ENCODE measurements around the gene CLSTN2.

The CLSTN2 gene

GRCh38 chr3:140250945-140251344 lies 316.0 kb downstream of the CLSTN2 start:
- Histone ChIP-seq H3K9ac (ENCODE audit: low read depth, low read length) (no peak overlapping the region), H3K27me3 (ENCODE audit: control insufficient read depth, insufficient read depth, low read length) (no peaks in the 10 kb centered on the region)

DNA sequence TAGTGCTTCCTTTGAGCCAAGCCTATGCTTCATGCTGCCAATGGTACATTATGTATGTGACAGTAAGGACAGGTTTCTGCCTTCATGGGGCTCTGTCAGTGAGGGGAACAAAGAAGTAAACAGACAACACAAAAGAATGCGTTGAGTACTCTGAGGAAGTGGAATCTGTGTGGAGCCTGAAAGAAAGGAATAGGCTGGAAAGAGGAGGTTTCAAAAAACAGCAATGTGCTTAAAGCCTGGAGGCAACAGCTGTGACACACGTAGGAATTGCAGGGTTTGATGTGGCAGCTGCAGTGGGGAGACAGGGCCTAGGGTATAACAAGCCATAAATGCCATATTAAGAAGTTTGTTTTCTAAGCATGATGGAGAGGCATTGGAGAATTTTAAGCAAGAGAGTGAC lies 316.7 kb downstream of the CLSTN2 start:
- Histone ChIP-seq H3K4me3 (ENCODE audit: low read length) (no peak overlapping the region), H3K4me2 (ENCODE audit: low read length) (no peak overlapping the region), H3K27me3 (ENCODE audit: control insufficient read depth, insufficient read depth, low read length) (no peaks in the 10 kb centered on the region), H3K9me3 (replicated peaks; ENCODE audit: low read length) (no peaks in the 10 kb centered on the region), H3K36me3 (ENCODE audit: insufficient read depth, low read length) (no peaks in the 10 kb centered on the region), H3K4me1 (ENCODE audit: control insufficient read depth, insufficient read depth, low read length) (no peaks in the 10 kb centered on the region), H3K9ac (ENCODE audit: low read depth, low read length) (no peak overlapping the region)

More at GRCh38 chr3:140250945-140251344, 316.0 kb downstream of the CLSTN2 start:
- H3K4me3 ChIP-seq (ENCODE audit: low read length), result no peak overlapping the region
- H3K4me1 ChIP-seq (ENCODE audit: control insufficient read depth, insufficient read depth, low read length), result no peaks in the 10 kb centered on the region
- H3K36me3 ChIP-seq (ENCODE audit: insufficient read depth, low read length), result no peaks in the 10 kb centered on the region
- H3K4me2 ChIP-seq (ENCODE audit: low read length), result no peak overlapping the region
- no peaks in the 10 kb centered on the region for H3K9me3 ChIP-seq (replicated peaks; ENCODE audit: low read length)

DNA sequence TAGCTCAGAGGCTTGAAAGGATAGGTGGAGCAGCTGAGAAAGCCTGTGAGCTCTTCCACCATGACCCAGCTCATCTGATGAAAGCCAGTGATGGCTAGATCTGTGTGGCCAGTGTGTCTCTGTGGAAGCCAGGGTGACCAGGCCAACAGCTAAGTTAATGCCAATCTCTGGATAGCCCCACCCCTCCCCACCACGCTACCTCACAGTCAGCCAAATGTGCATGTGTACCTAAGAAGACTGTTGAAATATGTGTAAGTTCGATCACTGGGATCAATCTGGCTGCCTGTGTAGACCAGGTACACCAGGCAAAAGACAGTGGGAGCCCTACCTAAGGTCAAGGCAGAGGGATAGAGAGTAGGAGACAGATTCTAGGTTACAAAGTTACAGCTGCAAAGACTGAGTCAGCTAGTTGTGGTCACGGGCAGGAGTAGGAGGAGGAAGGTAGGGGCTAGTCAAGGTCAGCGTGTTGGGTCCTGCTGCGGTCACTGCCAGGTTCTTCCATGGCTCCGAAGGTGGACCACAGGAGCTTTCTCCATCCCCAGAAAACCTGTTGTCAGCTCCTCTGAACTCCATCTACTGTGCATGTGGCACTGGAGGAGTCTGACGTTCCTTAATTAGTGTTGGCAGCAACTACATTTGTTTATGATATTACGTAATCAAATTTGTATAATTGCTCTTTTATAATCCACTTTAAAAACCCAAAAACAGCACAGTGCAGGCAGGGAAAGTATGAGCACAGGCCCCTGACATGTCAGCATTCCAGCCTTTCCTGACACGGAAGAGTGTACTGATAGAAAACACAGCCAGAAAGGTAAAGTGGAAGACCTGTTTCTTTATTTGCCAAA lies 318.0 kb downstream of the CLSTN2 start:
- Histone ChIP-seq H3K36me3 (ENCODE audit: insufficient read depth, low read length) (no peaks in the 10 kb centered on the region), H3K4me2 (ENCODE audit: low read length) (no peak overlapping the region), H3K9ac (ENCODE audit: low read depth, low read length) (no peak overlapping the region), H3K27me3 (ENCODE audit: control insufficient read depth, insufficient read depth, low read length) (no peaks in the 10 kb centered on the region), H3K9me3 (replicated peaks; ENCODE audit: low read length) (no peaks in the 10 kb centered on the region), H3K4me1 (ENCODE audit: control insufficient read depth, insufficient read depth, low read length) (no peaks in the 10 kb centered on the region), H3K4me3 (ENCODE audit: low read length) (no peak overlapping the region)

DNA sequence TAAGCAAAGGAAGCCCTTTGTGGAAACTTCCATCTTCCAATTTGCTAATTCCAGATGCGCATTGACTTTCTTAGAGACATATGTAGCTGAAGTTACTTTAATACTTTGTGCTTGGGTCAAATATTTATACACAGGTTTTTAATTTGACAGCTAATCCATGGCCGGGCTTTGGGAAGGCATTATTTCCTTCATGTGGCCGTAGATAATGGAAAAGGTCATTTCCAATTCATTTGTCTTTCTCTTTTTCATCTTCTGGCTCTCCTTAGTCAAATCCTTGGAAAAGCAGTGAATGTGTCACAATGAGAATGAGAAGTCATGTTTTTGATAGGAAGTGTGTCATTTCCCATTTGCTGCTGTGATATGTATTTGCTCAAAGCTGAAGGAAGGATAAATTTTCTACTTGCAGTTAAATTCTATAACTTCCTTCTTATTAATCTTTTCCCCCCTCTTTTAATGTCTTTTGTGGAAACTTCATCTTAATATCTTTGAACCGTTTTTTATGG lies 323.3 kb downstream of the CLSTN2 start:
- H3K9ac ChIP-seq (ENCODE audit: low read depth, low read length), result no peak overlapping the region
- H3K27me3 ChIP-seq (ENCODE audit: control insufficient read depth, insufficient read depth, low read length), result no peaks in the 10 kb centered on the region
- no peaks in the 10 kb centered on the region for H3K9me3 ChIP-seq (replicated peaks; ENCODE audit: low read length)
- no peak overlapping the region for H3K4me3 ChIP-seq (ENCODE audit: low read length)
- H3K4me2 ChIP-seq (ENCODE audit: low read length), result no peak overlapping the region
- H3K4me1 ChIP-seq (ENCODE audit: control insufficient read depth, insufficient read depth, low read length), result no peaks in the 10 kb centered on the region
- H3K36me3 ChIP-seq (ENCODE audit: insufficient read depth, low read length), result no peaks in the 10 kb centered on the region

DNA sequence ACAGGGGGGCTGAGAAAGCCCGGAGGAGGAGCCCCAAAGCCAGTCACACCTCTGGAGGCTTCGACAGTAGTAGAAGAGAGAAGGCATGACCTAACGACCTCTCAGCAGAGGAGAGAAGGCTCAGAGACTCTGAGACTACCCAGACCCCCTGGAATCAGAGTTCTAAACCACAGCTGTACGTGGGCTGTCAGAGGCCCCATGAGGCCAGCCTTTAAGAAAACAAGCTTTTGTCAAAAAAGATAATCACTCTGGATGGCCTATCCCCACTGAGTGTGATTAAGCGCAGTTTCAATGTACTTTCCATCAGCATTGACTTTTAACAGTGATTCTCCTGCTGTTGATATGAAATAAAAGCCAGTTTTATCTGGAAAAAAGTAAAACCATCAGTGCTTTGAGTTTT lies 330.3 kb downstream of the CLSTN2 start:
- Histone ChIP-seq H3K4me2 (ENCODE audit: low read length) (no peak overlapping the region), H3K27me3 (ENCODE audit: control insufficient read depth, insufficient read depth, low read length) (no peaks in the 10 kb centered on the region), H3K36me3 (ENCODE audit: insufficient read depth, low read length) (no peaks in the 10 kb centered on the region), H3K9me3 (replicated peaks; ENCODE audit: low read length) (no peaks in the 10 kb centered on the region), H3K9ac (ENCODE audit: low read depth, low read length) (no peak overlapping the region), H3K4me1 (ENCODE audit: control insufficient read depth, insufficient read depth, low read length) (no peaks in the 10 kb centered on the region), H3K4me3 (ENCODE audit: low read length) (no peak overlapping the region)

DNA sequence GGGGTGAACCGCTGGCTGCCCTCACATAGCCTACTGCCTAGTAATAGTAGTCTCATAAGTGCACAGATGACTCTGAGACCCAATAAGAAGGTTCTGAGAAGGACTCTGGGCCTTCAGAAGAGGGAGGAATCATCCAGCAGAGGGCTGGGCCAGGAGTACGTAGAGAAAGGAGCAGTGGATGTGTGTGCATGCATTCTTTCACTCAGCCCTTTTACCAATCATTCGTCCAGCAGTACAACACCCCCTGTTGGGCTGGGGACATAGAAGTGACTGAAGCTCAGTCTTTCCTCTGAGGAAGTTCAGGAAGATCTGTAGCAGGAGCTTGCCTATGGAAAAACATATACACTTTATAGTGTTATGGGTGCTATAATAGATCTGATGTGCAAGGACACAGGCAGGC lies 333.1 kb downstream of the CLSTN2 start:
- H3K4me1 ChIP-seq (ENCODE audit: control insufficient read depth, insufficient read depth, low read length), result no peaks in the 10 kb centered on the region
- H3K9me3 ChIP-seq (replicated peaks; ENCODE audit: low read length), result no peaks in the 10 kb centered on the region
- no peak overlapping the region for H3K4me2 ChIP-seq (ENCODE audit: low read length)
- no peaks in the 10 kb centered on the region for H3K36me3 ChIP-seq (ENCODE audit: insufficient read depth, low read length)
- no peak overlapping the region for H3K9ac ChIP-seq (ENCODE audit: low read depth, low read length)
- no peak overlapping the region for H3K4me3 ChIP-seq (ENCODE audit: low read length)
- H3K27me3 ChIP-seq (ENCODE audit: control insufficient read depth, insufficient read depth, low read length), result no peaks in the 10 kb centered on the region

DNA sequence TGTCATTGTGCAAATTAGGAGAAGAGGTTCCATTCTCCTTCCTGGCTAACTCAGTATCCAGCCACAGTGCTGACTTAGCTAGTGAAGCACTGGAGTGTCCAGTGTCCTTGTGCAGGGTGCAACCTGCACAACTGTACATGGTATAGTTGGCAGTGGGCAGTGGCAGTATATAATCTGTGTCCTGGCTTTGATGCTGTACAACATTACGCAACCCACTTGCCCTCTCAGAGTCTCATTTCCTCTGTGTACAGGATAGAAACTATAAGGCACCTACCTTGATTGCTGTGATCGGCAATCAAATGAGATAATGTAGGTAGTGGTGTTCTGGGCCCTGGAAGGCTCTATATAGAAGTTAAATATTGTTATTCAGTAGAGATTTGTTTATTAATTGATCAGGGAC lies 333.6 kb downstream of the CLSTN2 start:
- Histone ChIP-seq H3K27me3 (ENCODE audit: control insufficient read depth, insufficient read depth, low read length) (no peaks in the 10 kb centered on the region), H3K4me3 (ENCODE audit: low read length) (no peak overlapping the region), H3K4me1 (ENCODE audit: control insufficient read depth, insufficient read depth, low read length) (no peaks in the 10 kb centered on the region), H3K9me3 (replicated peaks; ENCODE audit: low read length) (no peaks in the 10 kb centered on the region), H3K9ac (ENCODE audit: low read depth, low read length) (no peak overlapping the region), H3K36me3 (ENCODE audit: insufficient read depth, low read length) (no peaks in the 10 kb centered on the region), H3K4me2 (ENCODE audit: low read length) (no peak overlapping the region)

GRCh38 chr3:140270329-140270728 lies 335.3 kb downstream of the CLSTN2 start:
- Histone ChIP-seq H3K4me1 (ENCODE audit: control insufficient read depth, insufficient read depth, low read length) (no peaks in the 10 kb centered on the region), H3K9me3 (replicated peaks; ENCODE audit: low read length) (no peaks in the 10 kb centered on the region), H3K9ac (ENCODE audit: low read depth, low read length) (no peak overlapping the region), H3K4me2 (ENCODE audit: low read length) (no peak overlapping the region), H3K27me3 (ENCODE audit: control insufficient read depth, insufficient read depth, low read length) (no peaks in the 10 kb centered on the region), H3K4me3 (ENCODE audit: low read length) (no peak overlapping the region), H3K36me3 (ENCODE audit: insufficient read depth, low read length) (no peaks in the 10 kb centered on the region)

GRCh38 chr3:140273542-140274195 lies 338.7 kb downstream of the CLSTN2 start:
- no peak overlapping the region for H3K4me2 ChIP-seq (ENCODE audit: low read length)
- peaks cover 2% of the 10 kb centered on the region for H3K27me3 ChIP-seq (ENCODE audit: control insufficient read depth, insufficient read depth, low read length)
- no peak overlapping the region for H3K4me3 ChIP-seq (ENCODE audit: low read length)
- no peaks in the 10 kb centered on the region for H3K4me1 ChIP-seq (ENCODE audit: control insufficient read depth, insufficient read depth, low read length)
- H3K36me3 ChIP-seq (ENCODE audit: insufficient read depth, low read length), result no peaks in the 10 kb centered on the region
- no peaks in the 10 kb centered on the region for H3K9me3 ChIP-seq (replicated peaks; ENCODE audit: low read length)
- H3K9ac ChIP-seq (ENCODE audit: low read depth, low read length), result no peak overlapping the region

DNA sequence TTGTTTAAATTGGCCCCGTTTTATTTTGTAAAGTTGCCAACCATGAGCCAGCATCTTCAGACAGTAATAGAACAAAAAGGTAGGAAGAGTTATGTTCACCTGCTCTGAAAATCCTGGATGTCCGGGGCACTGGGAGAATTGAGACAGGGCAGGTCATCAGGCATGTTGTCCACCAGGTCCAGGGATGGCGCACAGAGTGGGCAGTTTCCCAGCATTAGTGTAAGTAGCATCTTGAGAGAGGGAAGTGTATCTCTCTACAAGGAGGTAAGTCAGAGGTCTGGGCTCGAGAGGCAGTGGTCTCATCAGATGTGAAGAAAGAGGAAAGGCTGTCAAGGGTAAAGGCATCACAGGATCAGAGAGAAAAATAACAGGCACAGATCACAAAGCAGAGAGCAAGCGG lies 339.4 kb downstream of the CLSTN2 start:
- no peak overlapping the region for H3K4me3 ChIP-seq (ENCODE audit: low read length)
- H3K9me3 ChIP-seq (replicated peaks; ENCODE audit: low read length), result no peaks in the 10 kb centered on the region
- no peak overlapping the region for H3K4me2 ChIP-seq (ENCODE audit: low read length)
- H3K36me3 ChIP-seq (ENCODE audit: insufficient read depth, low read length), result no peaks in the 10 kb centered on the region
- H3K27me3 ChIP-seq (ENCODE audit: control insufficient read depth, insufficient read depth, low read length), result peaks cover 3% of the 10 kb centered on the region
- H3K9ac ChIP-seq (ENCODE audit: low read depth, low read length), result no peak overlapping the region
- no peaks in the 10 kb centered on the region for H3K4me1 ChIP-seq (ENCODE audit: control insufficient read depth, insufficient read depth, low read length)

GRCh38 chr3:140276703-140277102 lies 341.7 kb downstream of the CLSTN2 start:
- H3K36me3 ChIP-seq (ENCODE audit: insufficient read depth, low read length), result no peaks in the 10 kb centered on the region
- H3K9ac ChIP-seq (ENCODE audit: low read depth, low read length), result no peak overlapping the region
- H3K4me2 ChIP-seq (ENCODE audit: low read length), result no peak overlapping the region
- H3K9me3 ChIP-seq (replicated peaks; ENCODE audit: low read length), result no peaks in the 10 kb centered on the region
- no peak overlapping the region for H3K4me3 ChIP-seq (ENCODE audit: low read length)
- H3K27me3 ChIP-seq (ENCODE audit: control insufficient read depth, insufficient read depth, low read length), result peaks cover 12% of the 10 kb centered on the region
- H3K4me1 ChIP-seq (ENCODE audit: control insufficient read depth, insufficient read depth, low read length), result no peaks in the 10 kb centered on the region
